OCI-LY1 (cell line): ENCODE results near the gene CFAP91.

Source experiments
- H2AFZ ChIP-seq: fragments of 200-600 bp; sonication (generic), shearing (Covaris generic); 2 replicates; pipeline ENCODE4 v1.6.0; 2014; ENCODE audit warnings: antibody characterized with exemption, mild to moderate bottlenecking, low read length
- H3F3A ChIP-seq: fragments of 200-600 bp; sonication (generic), shearing (Covaris generic); 2 replicates; pipeline ENCODE4 v1.6.0; 2014; ENCODE audit warnings: mild to moderate bottlenecking, antibody characterized with exemption, low read length, moderate library complexity; ENCODE audit not compliant: insufficient read depth
- H3K27ac ChIP-seq: fragments of 200-600 bp; sonication (generic); 2 replicates; pipeline ENCODE4 v1.5.1; 2014; ENCODE audit warnings: low read length, mixed run types, mild to moderate bottlenecking, low read depth; ENCODE audit not compliant: poor library complexity, severe bottlenecking
- H3K27me3 ChIP-seq: fragments of 200-600 bp; sonication (generic); 2 replicates; pipeline ENCODE4 v1.6.0; 2014; ENCODE audit warnings: antibody characterized with exemption, mild to moderate bottlenecking, low read length, moderate library complexity; ENCODE audit not compliant: insufficient read depth
- H3K36me3 ChIP-seq: fragments of 200-600 bp; sonication (generic); 2 replicates; pipeline ENCODE4 v1.6.1; 2014; ENCODE audit warnings: mild to moderate bottlenecking, antibody characterized with exemption, low read length, moderate library complexity, mixed read lengths; ENCODE audit not compliant: insufficient read depth
- H3K4me1 ChIP-seq: fragments of 200-600 bp; sonication (generic); 2 replicates; pipeline ENCODE4 v1.5.1; 2014; ENCODE audit warnings: mild to moderate bottlenecking, low read length, moderate library complexity; ENCODE audit not compliant: insufficient read depth, severe bottlenecking
- H3K4me2 ChIP-seq: fragments of 200-600 bp; sonication (generic), shearing (Covaris generic); 2 replicates; pipeline ENCODE4 v1.6.1; 2014; ENCODE audit warnings: low read length
- H3K4me3 ChIP-seq: fragments of 200-600 bp; sonication (generic); 2 replicates; pipeline ENCODE4 v1.5.1; 2014; ENCODE audit warnings: low read length, low read depth, mild to moderate bottlenecking, mixed read lengths; ENCODE audit not compliant: poor library complexity, severe bottlenecking
- H3K79me2 ChIP-seq: fragments of 200-600 bp; shearing (Covaris generic); 2 replicates; pipeline ENCODE4 v1.6.1; 2016; ENCODE audit warnings: mixed run types, low read length, mixed read lengths; ENCODE audit not compliant: insufficient read depth
- H3K9ac ChIP-seq: fragments of 200-600 bp; sonication (generic), shearing (Covaris generic); 2 replicates; pipeline ENCODE4 v1.6.1; 2014; ENCODE audit warnings: mild to moderate bottlenecking, low read length, mixed read lengths
- H3K9me2 ChIP-seq: fragments of 200-600 bp; sonication (generic), shearing (Covaris generic); 2 replicates; pipeline ENCODE4 v1.6.1; 2014; ENCODE audit warnings: low read depth, mild to moderate bottlenecking, low read length, mixed read lengths
- H3K9me3 ChIP-seq: fragments of 200-600 bp; shearing (Covaris generic); 2 replicates; pipeline ENCODE4 v1.6.1; 2014; ENCODE audit warnings: low read length, mixed read lengths
- H4K20me1 ChIP-seq: fragments of 200-600 bp; sonication (generic), shearing (Covaris generic); 2 replicates; pipeline ENCODE4 v1.6.0; 2016; ENCODE audit warnings: mild to moderate bottlenecking, low read length; ENCODE audit not compliant: insufficient read depth
- EZH2 ChIP-seq: fragments of 200-600 bp; sonication (generic), shearing (Covaris generic); IDR thresholded peaks from 2 replicates; pipeline ENCODE4 v1.8.0; 2017; ENCODE audit warnings: borderline replicate concordance, mixed run types, mild to moderate bottlenecking, antibody characterized with exemption, low read length, moderate library complexity, mixed read lengths
- TF ChIP-seq, protein P1 (sequence below): fragments of 200-600 bp; sonication (generic), shearing (Covaris generic); IDR thresholded peaks from 2 replicates; pipeline ENCODE4 v1.5.1; 2017; ENCODE audit warnings: mild to moderate bottlenecking, antibody characterized with exemption, low read length, moderate library complexity, mixed read lengths

Gene CFAP91

DNA sequence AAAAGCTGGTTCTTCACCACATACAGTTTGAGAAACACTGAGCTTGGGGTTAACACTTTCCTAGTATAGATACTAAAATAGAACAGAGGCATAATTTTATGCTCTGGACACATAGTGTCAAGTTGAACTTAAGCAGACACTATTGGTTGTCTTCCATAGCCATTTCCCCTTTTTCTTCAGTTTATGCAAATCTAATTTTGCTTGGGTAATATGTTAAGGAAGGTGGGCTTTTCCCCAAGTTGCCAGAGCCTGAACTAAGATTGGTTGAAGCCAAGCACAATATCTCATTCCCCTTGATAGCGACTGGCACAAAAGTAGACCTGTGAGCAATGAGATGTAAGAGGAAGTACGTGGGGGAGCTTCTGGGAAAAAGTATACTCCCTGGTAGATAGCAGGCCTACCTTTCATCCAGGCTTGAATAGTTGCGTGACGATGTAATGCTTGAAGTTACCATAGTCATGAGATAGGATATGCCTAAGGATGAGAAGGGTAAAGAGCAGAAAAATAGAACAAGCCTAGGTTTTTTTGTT lies 37.9 kb upstream of the CFAP91 start:
- Histone ChIP-seq H3K9ac (no peak overlapping the region), H3K9me2 (no peaks in the 10 kb centered on the region), H3F3A (no peaks in the 10 kb centered on the region), H3K27me3 (no peaks in the 10 kb centered on the region), H2AFZ (no peak overlapping the region), H3K9me3 (no peaks in the 10 kb centered on the region), H3K79me2 (no peaks in the 10 kb centered on the region), H3K4me2 (no peak overlapping the region), H3K27ac (no peak overlapping the region), H3K36me3 (peaks cover 16% of the 10 kb centered on the region; the same call in 1 of the 2 replicates), H3K4me1 (no peaks in the 10 kb centered on the region), H3K4me3 (no peak overlapping the region), H4K20me1 (no peaks in the 10 kb centered on the region)
- TF ChIP-seq EZH2, result no peak
- TF ChIP-seq, protein P1, sequence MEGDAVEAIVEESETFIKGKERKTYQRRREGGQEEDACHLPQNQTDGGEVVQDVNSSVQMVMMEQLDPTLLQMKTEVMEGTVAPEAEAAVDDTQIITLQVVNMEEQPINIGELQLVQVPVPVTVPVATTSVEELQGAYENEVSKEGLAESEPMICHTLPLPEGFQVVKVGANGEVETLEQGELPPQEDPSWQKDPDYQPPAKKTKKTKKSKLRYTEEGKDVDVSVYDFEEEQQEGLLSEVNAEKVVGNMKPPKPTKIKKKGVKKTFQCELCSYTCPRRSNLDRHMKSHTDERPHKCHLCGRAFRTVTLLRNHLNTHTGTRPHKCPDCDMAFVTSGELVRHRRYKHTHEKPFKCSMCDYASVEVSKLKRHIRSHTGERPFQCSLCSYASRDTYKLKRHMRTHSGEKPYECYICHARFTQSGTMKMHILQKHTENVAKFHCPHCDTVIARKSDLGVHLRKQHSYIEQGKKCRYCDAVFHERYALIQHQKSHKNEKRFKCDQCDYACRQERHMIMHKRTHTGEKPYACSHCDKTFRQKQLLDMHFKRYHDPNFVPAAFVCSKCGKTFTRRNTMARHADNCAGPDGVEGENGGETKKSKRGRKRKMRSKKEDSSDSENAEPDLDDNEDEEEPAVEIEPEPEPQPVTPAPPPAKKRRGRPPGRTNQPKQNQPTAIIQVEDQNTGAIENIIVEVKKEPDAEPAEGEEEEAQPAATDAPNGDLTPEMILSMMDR, result no peak

DNA sequence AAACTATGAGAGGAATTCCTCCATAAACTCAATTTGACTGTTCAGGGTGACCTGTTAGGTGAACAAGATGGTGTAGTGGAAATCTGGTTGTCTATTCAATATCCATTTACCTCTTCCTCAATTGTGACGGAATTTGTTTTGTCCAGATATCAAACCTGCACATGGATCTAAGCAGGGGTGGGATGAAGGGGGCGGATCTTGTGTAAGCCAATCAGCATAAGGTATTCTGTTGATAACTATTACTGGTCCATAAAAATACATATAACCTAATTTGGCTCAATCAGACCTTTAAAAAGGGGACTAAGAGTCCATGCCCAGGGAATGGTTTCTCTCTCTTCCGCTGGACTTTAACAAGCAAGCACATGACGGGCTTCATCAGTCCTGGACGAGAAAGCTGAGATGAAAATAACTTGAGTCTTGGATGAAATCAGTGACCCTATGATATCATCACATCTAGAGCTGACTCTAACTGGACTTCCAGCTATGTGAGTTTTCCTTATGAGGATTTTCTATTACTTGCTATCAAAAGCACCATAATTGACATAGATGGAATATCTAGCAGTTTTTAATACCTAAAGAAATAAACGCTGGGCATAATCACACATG lies 36.8 kb upstream of the CFAP91 start:
- H3K36me3 ChIP-seq, result peaks cover 27% of the 10 kb centered on the region; the same call in 1 of the 2 replicates
- H3K4me1 ChIP-seq, result no peaks in the 10 kb centered on the region
- H3K9me3 ChIP-seq, result no peaks in the 10 kb centered on the region
- no peak overlapping the region for H3K4me2 ChIP-seq
- H4K20me1 ChIP-seq, result no peaks in the 10 kb centered on the region
- H3K4me3 ChIP-seq, result no peak overlapping the region
- H3K9me2 ChIP-seq, result no peaks in the 10 kb centered on the region
- H3K27me3 ChIP-seq, result no peaks in the 10 kb centered on the region
- no peaks in the 10 kb centered on the region for H3K79me2 ChIP-seq
- no peak overlapping the region for H3K9ac ChIP-seq
- TF ChIP-seq EZH2, result no peak
- TF ChIP-seq, protein P1, result no peak
- H3K27ac ChIP-seq, result no peak overlapping the region
- H3F3A ChIP-seq, result no peaks in the 10 kb centered on the region
- no peak overlapping the region for H2AFZ ChIP-seq

DNA sequence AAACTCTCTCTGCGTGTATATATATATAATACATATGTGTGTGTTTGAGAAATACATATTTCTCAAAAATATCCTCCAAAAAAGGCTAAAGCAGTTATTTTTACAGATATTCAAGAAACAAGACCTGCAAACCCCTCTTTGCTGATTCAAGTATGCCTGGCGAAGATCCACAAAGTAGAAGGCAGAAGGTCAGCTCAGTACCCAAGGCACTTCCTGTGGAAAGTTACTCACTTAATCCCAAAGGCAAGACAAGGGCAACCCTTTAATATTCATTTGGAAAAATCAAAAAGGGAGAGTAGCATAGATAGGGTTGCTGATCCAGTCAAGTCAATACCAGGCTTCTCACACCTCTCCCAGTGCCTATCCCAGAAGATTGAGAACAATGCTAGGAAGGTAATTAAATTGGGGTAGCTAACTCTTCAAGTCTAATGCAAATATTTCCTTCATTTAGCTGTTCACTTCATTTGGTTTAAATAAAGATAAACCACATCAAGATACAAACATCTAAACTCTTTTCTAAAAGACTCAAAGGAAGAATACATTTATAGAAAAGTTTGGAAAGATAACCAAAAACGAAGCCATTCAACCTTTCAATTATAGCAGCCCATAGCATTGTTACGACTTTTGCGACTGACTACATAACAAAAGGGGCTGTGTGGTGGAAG lies 32.8 kb upstream of the CFAP91 start:
- H3F3A ChIP-seq, result no peaks in the 10 kb centered on the region
- H3K79me2 ChIP-seq, result no peaks in the 10 kb centered on the region
- no peaks in the 10 kb centered on the region for H3K27me3 ChIP-seq
- no peak overlapping the region for H3K4me2 ChIP-seq
- no peak for TF ChIP-seq EZH2
- no peaks in the 10 kb centered on the region for H4K20me1 ChIP-seq
- H3K4me3 ChIP-seq, result no peak overlapping the region
- H3K9me3 ChIP-seq, result no peaks in the 10 kb centered on the region
- no peak overlapping the region for H3K9ac ChIP-seq
- peaks cover 66% of the 10 kb centered on the region for H3K36me3 ChIP-seq
- H3K27ac ChIP-seq, result no peak overlapping the region
- no peaks in the 10 kb centered on the region for H3K9me2 ChIP-seq
- H2AFZ ChIP-seq, result no peak overlapping the region
- H3K4me1 ChIP-seq, result no peaks in the 10 kb centered on the region
